Neural cell (in vitro differentiated cells): Measurements from ENCODE around the gene GTF3C2.

Experiments
- EP300 ChIP-seq: fragments of 450-650 bp; conservative IDR thresholded peaks from 2 replicates; pipeline ENCODE4 v1.6.1; 2014; ENCODE audit warnings: antibody characterized with exemption, mild to moderate bottlenecking, moderate library complexity; ENCODE audit not compliant: poor library complexity, severe bottlenecking
- EZH2 ChIP-seq: fragments of 200-600, 300-800 bp; shearing (Covaris generic), sonication (generic); IDR thresholded peaks from 2 replicates; pipeline ENCODE4 v1.6.1; 2014; ENCODE audit warnings: antibody characterized with exemption, low read length, borderline replicate concordance, mild to moderate bottlenecking; ENCODE audit not compliant: insufficient read depth, poor library complexity, severe bottlenecking
- MXI1 ChIP-seq: fragments of 450-650 bp; conservative IDR thresholded peaks from 2 replicates; pipeline ENCODE4 v1.6.1; 2014; ENCODE audit warnings: antibody characterized with exemption, mild to moderate bottlenecking; ENCODE audit not compliant: poor library complexity, severe bottlenecking
- POLR2AphosphoS5 ChIP-seq: IDR thresholded peaks from 2 replicates; pipeline ENCODE4 v1.6.1; 2012
- RAD21 ChIP-seq: fragments of 450-650 bp; conservative IDR thresholded peaks from 2 replicates; pipeline ENCODE4 v1.6.1; 2014; ENCODE audit warnings: antibody characterized with exemption, mild to moderate bottlenecking, moderate library complexity
- SMC3 ChIP-seq: fragments of 450-650 bp; conservative IDR thresholded peaks from 2 replicates; pipeline ENCODE4 v1.6.1; 2014; ENCODE audit warnings: antibody characterized with exemption, mild to moderate bottlenecking, moderate library complexity; ENCODE audit not compliant: poor library complexity
- TAF1 ChIP-seq: IDR thresholded peaks from 2 replicates; pipeline ENCODE4 v1.6.1; 2012; ENCODE audit warnings: low read depth
- TF ChIP-seq, protein P1 (sequence below): fragments of 450-650 bp; IDR thresholded peaks from 2 replicates; pipeline ENCODE4 v1.5.1; 2014; ENCODE audit warnings: antibody characterized with exemption, mild to moderate bottlenecking, moderate library complexity; ENCODE audit not compliant: poor library complexity, severe bottlenecking
- TF ChIP-seq, protein P2 (sequence below): IDR thresholded peaks from 2 replicates; pipeline ENCODE4 v1.6.1; 2012; ENCODE audit warnings: borderline replicate concordance

DNA sequence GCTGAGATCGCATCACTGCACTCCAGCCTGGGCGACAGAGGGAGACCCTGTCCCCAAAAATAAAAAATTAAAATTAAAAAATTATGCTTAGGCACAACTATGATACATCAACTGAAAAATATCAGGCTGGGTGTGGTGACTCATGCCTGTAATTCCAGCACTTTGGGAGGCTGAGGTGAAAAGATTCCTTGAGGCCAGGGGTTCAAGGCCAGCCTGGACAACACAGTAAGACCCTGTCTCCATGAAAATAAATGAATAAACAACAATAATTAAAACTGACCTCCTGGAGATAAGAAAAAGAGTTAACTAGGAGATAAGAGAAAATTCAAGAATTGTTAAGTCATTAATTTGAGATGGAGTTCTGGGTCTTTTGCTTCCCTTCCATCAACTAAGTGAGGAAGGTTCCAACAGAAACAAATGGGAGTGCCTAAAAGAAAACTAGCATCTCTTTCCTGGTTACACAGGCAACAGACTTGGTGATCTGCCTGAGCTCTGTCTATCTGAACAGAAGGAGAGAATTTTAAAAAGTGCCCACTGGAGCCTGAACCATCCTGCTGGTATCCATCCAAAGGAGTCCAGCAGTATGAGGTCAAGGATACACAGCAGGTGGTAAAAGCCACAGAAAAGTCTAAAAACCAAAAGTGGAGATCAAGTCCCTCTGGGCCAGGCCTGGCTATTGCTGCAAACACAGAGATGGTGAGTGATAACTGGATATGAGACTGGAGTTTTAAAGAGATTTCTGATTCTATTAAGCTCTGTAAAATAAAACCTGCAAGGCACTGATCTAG is 44.0 kb upstream of the GTF3C2 start:
- TF ChIP-seq EZH2 (no peak), RAD21 (no peak), EP300 (no peak), POLR2AphosphoS5 (no peak), SMC3 (no peak), TAF1 (no peak), MXI1 (no peak)
- TF ChIP-seq, protein P1, sequence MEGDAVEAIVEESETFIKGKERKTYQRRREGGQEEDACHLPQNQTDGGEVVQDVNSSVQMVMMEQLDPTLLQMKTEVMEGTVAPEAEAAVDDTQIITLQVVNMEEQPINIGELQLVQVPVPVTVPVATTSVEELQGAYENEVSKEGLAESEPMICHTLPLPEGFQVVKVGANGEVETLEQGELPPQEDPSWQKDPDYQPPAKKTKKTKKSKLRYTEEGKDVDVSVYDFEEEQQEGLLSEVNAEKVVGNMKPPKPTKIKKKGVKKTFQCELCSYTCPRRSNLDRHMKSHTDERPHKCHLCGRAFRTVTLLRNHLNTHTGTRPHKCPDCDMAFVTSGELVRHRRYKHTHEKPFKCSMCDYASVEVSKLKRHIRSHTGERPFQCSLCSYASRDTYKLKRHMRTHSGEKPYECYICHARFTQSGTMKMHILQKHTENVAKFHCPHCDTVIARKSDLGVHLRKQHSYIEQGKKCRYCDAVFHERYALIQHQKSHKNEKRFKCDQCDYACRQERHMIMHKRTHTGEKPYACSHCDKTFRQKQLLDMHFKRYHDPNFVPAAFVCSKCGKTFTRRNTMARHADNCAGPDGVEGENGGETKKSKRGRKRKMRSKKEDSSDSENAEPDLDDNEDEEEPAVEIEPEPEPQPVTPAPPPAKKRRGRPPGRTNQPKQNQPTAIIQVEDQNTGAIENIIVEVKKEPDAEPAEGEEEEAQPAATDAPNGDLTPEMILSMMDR: no peak
- TF ChIP-seq, protein P2, sequence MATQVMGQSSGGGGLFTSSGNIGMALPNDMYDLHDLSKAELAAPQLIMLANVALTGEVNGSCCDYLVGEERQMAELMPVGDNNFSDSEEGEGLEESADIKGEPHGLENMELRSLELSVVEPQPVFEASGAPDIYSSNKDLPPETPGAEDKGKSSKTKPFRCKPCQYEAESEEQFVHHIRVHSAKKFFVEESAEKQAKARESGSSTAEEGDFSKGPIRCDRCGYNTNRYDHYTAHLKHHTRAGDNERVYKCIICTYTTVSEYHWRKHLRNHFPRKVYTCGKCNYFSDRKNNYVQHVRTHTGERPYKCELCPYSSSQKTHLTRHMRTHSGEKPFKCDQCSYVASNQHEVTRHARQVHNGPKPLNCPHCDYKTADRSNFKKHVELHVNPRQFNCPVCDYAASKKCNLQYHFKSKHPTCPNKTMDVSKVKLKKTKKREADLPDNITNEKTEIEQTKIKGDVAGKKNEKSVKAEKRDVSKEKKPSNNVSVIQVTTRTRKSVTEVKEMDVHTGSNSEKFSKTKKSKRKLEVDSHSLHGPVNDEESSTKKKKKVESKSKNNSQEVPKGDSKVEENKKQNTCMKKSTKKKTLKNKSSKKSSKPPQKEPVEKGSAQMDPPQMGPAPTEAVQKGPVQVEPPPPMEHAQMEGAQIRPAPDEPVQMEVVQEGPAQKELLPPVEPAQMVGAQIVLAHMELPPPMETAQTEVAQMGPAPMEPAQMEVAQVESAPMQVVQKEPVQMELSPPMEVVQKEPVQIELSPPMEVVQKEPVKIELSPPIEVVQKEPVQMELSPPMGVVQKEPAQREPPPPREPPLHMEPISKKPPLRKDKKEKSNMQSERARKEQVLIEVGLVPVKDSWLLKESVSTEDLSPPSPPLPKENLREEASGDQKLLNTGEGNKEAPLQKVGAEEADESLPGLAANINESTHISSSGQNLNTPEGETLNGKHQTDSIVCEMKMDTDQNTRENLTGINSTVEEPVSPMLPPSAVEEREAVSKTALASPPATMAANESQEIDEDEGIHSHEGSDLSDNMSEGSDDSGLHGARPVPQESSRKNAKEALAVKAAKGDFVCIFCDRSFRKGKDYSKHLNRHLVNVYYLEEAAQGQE: no peak
